Right atrium auricular region (tissue), 2 donors: ENCODE data around the gene OXNAD1. TPM values are rescaled to one million over a fixed set of nuclear protein-coding genes. Genes with fewer than 3 reads are reported as not detected.

Experiments used
- DNase-seq: peaks from one replicate; pipeline ENCODE4 v3.0.0-alpha.2; 2019; ENCODE audit warnings: low spot score
- H3K27ac ChIP-seq, 2 donors: fragments of 200-600 bp; sonication (generic); 1 replicate in 1 of 2; 2 replicates in 1 of 2; pipeline ENCODE4 v1.5.1; 2016 to 2019
- H3K27me3 ChIP-seq, 2 donors: fragments of 200-600 bp; sonication (generic); one replicate each; pipeline versions ENCODE4 v1.5.1 to v1.6.0; 2017 to 2019
- H3K36me3 ChIP-seq: fragments of 200-600 bp; sonication (generic); one replicate; pipeline ENCODE4 v1.5.1; 2016
- H3K4me1 ChIP-seq, 2 donors: fragments of 200-600 bp; sonication (generic); one replicate each; pipeline versions ENCODE4 v1.5.1 to v1.6.0; 2017 to 2019
- H3K4me3 ChIP-seq, 2 donors: fragments of 200-600 bp; sonication (generic); 1 replicate in 1 of 2; 2 replicates in 1 of 2; pipeline ENCODE4 v1.5.1; 2017 to 2019; ENCODE audit warnings: mild to moderate bottlenecking in 1 of 2, moderate library complexity in 1 of 2
- H3K9me3 ChIP-seq, 2 donors: fragments of 200-600 bp; sonication (generic); one replicate each; pipeline ENCODE4 v1.5.1; 2019
- total RNA-seq, 2 donors: library from RNA; depleted of rRNA; stranded (reverse); fragments of >200 nt; gene quantifications; one replicate each; pipeline ENCODE4 v1.1.0, GENCODE V29; 2016
- TF ChIP-seq, protein P1 (sequence below), 2 donors: fragments of 200-600 bp; sonication (generic); IDR thresholded peaks; one replicate each; pipeline ENCODE4 v1.5.1; 2019; ENCODE audit warnings: antibody characterized with exemption in 2 of 2

The OXNAD1 gene
- total RNA-seq, 2 donors from 2014 or later, result 9.8 to 15.7 TPM

DNA sequence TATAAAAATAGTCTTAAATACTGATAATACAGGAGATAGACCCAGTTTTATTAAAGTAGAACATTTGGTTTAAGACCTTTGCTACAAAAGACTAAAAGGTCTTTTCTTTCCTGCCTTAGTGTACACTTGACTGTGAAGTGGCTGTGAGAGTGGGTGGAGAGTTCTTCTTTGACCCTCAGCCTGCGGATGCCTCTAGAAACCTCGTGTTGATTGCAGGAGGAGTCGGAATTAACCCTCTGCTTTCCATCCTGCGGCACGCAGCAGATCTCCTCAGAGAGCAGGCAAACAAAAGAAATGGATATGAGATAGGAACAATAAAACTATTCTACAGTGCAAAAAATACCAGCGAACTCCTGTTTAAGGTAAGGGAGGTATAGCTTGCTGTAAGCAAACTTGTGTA, 36.5 kb downstream of the OXNAD1 start:
- no peak overlapping the region for H3K27ac ChIP-seq

DNA sequence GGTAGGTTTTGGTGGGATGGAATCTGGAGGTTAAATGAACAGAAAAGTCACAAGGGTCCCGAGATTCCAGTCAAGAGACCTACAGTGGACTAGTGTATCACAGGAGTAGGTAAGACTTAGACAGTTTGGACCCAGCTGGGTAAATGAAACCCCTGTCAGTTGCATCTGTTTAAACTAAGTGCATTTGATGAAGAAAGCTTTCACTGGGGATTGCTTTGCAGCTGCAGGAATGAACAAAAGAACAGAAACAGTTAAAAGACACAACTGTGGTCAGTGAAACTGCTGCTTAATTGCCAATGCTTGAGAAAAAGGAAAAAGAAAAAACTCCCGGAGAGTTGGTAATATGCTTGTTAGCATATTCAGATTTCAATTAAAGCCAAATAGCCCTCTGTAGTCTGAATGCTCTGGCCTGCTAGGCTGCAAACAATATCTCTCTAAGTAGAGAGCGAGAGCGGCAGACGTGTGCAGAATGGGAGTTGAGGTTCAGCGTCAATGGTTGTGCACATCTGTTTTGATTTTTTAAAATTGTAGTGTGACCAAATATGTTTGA, 37.1 kb downstream of the OXNAD1 start:
- peaks cover 0 to 17% of the 10 kb centered on the region in 2 donors for H3K4me1 ChIP-seq
- H3K4me3 ChIP-seq, result no peak overlapping the region
- H3K27ac ChIP-seq, result no peak overlapping the region
- H3K36me3 ChIP-seq, result no peaks in the 10 kb centered on the region
- TF ChIP-seq, protein P1, sequence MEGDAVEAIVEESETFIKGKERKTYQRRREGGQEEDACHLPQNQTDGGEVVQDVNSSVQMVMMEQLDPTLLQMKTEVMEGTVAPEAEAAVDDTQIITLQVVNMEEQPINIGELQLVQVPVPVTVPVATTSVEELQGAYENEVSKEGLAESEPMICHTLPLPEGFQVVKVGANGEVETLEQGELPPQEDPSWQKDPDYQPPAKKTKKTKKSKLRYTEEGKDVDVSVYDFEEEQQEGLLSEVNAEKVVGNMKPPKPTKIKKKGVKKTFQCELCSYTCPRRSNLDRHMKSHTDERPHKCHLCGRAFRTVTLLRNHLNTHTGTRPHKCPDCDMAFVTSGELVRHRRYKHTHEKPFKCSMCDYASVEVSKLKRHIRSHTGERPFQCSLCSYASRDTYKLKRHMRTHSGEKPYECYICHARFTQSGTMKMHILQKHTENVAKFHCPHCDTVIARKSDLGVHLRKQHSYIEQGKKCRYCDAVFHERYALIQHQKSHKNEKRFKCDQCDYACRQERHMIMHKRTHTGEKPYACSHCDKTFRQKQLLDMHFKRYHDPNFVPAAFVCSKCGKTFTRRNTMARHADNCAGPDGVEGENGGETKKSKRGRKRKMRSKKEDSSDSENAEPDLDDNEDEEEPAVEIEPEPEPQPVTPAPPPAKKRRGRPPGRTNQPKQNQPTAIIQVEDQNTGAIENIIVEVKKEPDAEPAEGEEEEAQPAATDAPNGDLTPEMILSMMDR (IDR thresholded peaks at IDR 0.05), result no peak
- no peaks in the 10 kb centered on the region for H3K27me3 ChIP-seq
- no peak for DNase-seq
- no peaks in the 10 kb centered on the region for H3K9me3 ChIP-seq

More for the DNA sequence above, 36.5 kb downstream of the OXNAD1 start:
- TF ChIP-seq, protein P1 (IDR thresholded peaks at IDR 0.05), result no peak
- no peaks in the 10 kb centered on the region for H3K27me3 ChIP-seq
- peaks cover 0 to 17% of the 10 kb centered on the region in 2 donors for H3K4me1 ChIP-seq
- H3K4me3 ChIP-seq, result no peak overlapping the region
- no peaks in the 10 kb centered on the region for H3K9me3 ChIP-seq
- DNase-seq, result no peak
- no peaks in the 10 kb centered on the region for H3K36me3 ChIP-seq

DNA sequence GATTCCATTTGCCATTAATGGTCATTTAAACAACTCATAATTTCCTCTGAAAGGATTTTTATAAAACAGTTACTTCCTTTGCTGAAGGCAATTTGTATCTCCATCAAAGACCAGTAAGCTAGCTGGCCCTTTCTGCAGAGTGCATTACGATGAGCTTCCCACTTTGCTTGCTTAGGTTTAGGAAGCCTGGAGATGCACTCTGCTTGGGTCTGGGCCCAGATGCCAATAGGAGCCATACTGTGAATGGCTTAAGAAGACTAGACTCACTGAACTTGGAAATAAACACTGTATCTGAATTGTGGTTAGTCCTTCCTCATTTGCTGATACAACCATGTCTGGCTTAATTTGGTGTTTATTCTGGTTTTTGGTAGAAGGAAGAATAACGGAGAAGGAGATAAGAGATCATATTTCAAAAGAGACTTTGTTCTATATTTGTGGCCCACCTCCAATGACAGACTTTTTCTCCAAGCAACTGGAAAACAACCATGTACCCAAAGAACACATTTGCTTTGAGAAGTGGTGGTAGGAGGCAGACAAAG, 38.1 kb downstream of the OXNAD1 start:
- H3K4me3 ChIP-seq, result no peak overlapping the region
- H3K27me3 ChIP-seq, result no peaks in the 10 kb centered on the region
- no peak for DNase-seq
- H3K27ac ChIP-seq, result no peak overlapping the region
- H3K36me3 ChIP-seq, result no peaks in the 10 kb centered on the region
- no peaks in the 10 kb centered on the region for H3K9me3 ChIP-seq
- TF ChIP-seq, protein P1 (IDR thresholded peaks at IDR 0.05), result no peak
- H3K4me1 ChIP-seq, result peaks cover 0 to 17% of the 10 kb centered on the region in 2 donors

DNA sequence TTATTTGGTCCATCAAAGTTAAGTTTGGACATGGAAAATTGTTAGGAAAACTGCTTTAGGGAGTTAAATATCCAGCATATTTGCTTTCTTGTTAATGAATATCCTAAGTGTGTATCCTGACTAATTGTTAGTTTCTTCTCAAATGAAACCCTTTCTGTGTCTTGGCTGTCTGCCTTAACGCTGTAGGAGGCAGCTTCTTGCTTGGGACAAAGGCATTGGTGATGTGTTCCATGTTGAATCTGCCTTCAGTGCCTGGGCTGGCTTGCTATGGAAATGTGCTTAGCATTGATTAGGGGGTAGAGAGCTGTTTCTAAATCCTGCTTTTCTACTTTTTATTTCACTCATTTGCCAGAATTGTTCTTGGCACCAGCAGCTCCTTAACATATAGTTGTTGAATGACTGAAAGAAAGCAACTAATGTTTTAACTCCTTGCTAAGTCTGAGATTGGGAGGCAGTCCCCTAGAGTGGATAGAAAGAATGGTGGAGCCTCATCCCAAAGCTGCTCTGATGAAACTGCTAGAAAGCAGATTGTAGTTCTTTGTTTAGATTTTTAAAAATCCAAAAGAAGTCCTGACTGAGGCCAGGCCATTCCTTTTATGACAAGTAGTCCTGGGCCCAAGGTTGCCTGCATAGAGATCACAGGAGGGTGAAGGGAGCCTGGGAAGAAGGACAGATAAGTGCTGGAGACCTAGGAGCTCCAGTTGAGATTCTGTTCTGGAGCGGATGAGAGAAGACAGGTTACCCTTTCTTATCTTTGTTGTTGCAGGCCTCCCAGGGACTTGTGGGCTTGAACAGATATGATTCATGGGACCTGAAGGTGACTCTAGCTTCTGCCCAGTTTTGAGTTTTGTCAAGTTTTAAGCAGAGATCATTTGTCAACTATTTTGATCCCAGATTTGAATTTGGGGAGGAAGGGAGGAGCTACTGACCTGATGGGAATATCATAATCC, 39.3 kb downstream of the OXNAD1 start:
- TF ChIP-seq, protein P1 (IDR thresholded peaks at IDR 0.05), result no peak
- H3K27me3 ChIP-seq, result no peaks in the 10 kb centered on the region
- H3K4me3 ChIP-seq, result no peak overlapping the region
- H3K4me1 ChIP-seq, result peaks cover 0 to 6% of the 10 kb centered on the region in 2 donors
- no peaks in the 10 kb centered on the region for H3K36me3 ChIP-seq
- H3K9me3 ChIP-seq, result no peaks in the 10 kb centered on the region
- DNase-seq, result no peak
- no peak overlapping the region for H3K27ac ChIP-seq

DNA sequence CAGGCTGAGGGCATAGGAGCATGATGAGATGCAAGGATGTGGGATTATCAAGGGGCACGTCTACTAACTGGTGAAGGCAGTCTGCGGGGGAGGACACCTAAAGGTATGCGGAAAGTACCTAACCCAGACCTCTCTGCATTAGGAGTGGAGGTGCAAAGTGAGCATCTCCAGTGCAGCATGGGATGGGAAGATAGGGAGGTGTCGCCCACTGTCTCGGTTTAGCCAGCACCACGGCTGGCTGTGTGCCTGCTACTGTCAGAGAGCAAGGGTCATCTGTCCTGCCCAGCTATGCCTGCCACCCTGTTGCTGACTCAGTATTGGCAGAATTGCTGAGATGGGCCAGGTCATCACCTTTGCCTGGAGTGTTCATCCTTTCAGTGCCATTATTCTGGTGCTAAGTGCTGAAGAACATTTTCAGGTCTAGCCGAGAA, 40.1 kb downstream of the OXNAD1 start:
- TF ChIP-seq, protein P1 (IDR thresholded peaks at IDR 0.05), result no peak
- H3K9me3 ChIP-seq, result no peaks in the 10 kb centered on the region
- no peak for DNase-seq
- H3K4me1 ChIP-seq, result peaks cover 0 to 6% of the 10 kb centered on the region in 2 donors
- H3K36me3 ChIP-seq, result no peaks in the 10 kb centered on the region
- no peak overlapping the region for H3K4me3 ChIP-seq
- H3K27me3 ChIP-seq, result no peaks in the 10 kb centered on the region
- no peak overlapping the region for H3K27ac ChIP-seq
